ENCODE data around the gene ATRNL1. TPM values are rescaled to one million over a fixed set of nuclear protein-coding genes. Genes with fewer than 3 reads are reported as not detected.

The ATRNL1 gene
- polyA plus RNA-seq, 1 experiment = 0.20 TPM

- H3K4me3 ChIP-seq (ENCODE audit: low read depth, low read length) = no peak overlapping the region
- DNase-seq (ENCODE audit: low read depth, low spot score) = no peak
- H3K27ac ChIP-seq (ENCODE audit: low read depth, low read length) = no peak overlapping the region
- ChIA-PET CTCF (interaction anchor here (0.5 kb wide), 1 partner anchor 30 kb away, joined by 3 read pairs; no protein-coding TSS in a partner anchor), POLR2A (no interaction called here)
- H3K9me3 ChIP-seq (ENCODE audit: control insufficient read depth, insufficient read depth, low read length) = no peaks in the 10 kb centered on the region
- TF ChIP-seq CTCF (IDR thresholded peaks at IDR 0.05; ENCODE audit: low read depth, low read length) = no peak
- peaks cover 6% of the 10 kb centered on the region for H3K27me3 ChIP-seq (ENCODE audit: control insufficient read depth, insufficient read depth, low read length)
These were observed 29.2 kb upstream of the ATRNL1 start for GRCh38 chr10:115063701-115064658.

- Histone ChIP-seq H3K9me3 (ENCODE audit: control insufficient read depth, insufficient read depth, low read length) (no peaks in the 10 kb centered on the region), H3K27me3 (ENCODE audit: control insufficient read depth, insufficient read depth, low read length) (peaks cover 6% of the 10 kb centered on the region), H3K4me3 (ENCODE audit: low read depth, low read length) (no peak overlapping the region), H3K27ac (ENCODE audit: low read depth, low read length) (no peak overlapping the region)
- DNase-seq (ENCODE audit: low read depth, low spot score) = no peak
- no peak for TF ChIP-seq CTCF (IDR thresholded peaks at IDR 0.05; ENCODE audit: low read depth, low read length)
- CTCF ChIA-PET = interaction anchor here (0.8 to 1.1 kb wide), 2 partner anchors 106 to 188 kb away, joined by 3 to 4 read pairs; no protein-coding TSS in a partner anchor
- POLR2A ChIA-PET = no interaction called here
These were observed 27.4 kb upstream of the ATRNL1 start for GRCh38 chr10:115065801-115066200.

GRCh38 chr10:115066528-115066927 lies 26.6 kb upstream of the ATRNL1 start:
- ChIA-PET POLR2A (no interaction called here), CTCF (interaction anchor here (0.8 to 1.1 kb wide), 2 partner anchors 17 to 189 kb away, joined by 4 to 5 read pairs; no protein-coding TSS in a partner anchor)
- no peak overlapping the region for H3K4me3 ChIP-seq (ENCODE audit: low read depth, low read length)
- no peaks in the 10 kb centered on the region for H3K9me3 ChIP-seq (ENCODE audit: control insufficient read depth, insufficient read depth, low read length)
- H3K27me3 ChIP-seq (ENCODE audit: control insufficient read depth, insufficient read depth, low read length) = peaks cover 5% of the 10 kb centered on the region
- no peak for DNase-seq (ENCODE audit: low read depth, low spot score)
- H3K27ac ChIP-seq (ENCODE audit: low read depth, low read length) = no peak overlapping the region
- no peak for TF ChIP-seq CTCF (IDR thresholded peaks at IDR 0.05; ENCODE audit: low read depth, low read length)

GRCh38 chr10:115073796-115074195 lies 19.4 kb upstream of the ATRNL1 start:
- H3K27ac ChIP-seq (ENCODE audit: low read depth, low read length) = no peak overlapping the region

More at GRCh38 chr10:115073796-115074195, 19.4 kb upstream of the ATRNL1 start:
- Histone ChIP-seq H3K27me3 (ENCODE audit: control insufficient read depth, insufficient read depth, low read length) (no peaks in the 10 kb centered on the region), H3K4me3 (ENCODE audit: low read depth, low read length) (no peak overlapping the region), H3K9me3 (ENCODE audit: control insufficient read depth, insufficient read depth, low read length) (peaks cover 3% of the 10 kb centered on the region; the same call in 1 of the 2 replicates)
- CTCF ChIA-PET = interaction anchor here (1.3 kb wide), 1 partner anchor 196 kb away, joined by 3 read pairs; no protein-coding TSS in a partner anchor
- no peak for DNase-seq (ENCODE audit: low read depth, low spot score)
- POLR2A ChIA-PET = no interaction called here
- TF ChIP-seq CTCF (IDR thresholded peaks at IDR 0.05; ENCODE audit: low read depth, low read length) = no peak

Data from AG04450 (cell line).